DOHH2 (cell line): Measurements from ENCODE around the gene CNKSR2.

Experiments
- EZH2phosphoT487 ChIP-seq: fragments of 200-600 bp; sonication (generic); IDR thresholded peaks from 2 replicates; pipeline ENCODE4 v1.6.1; 2017; ENCODE audit warnings: borderline replicate concordance, mild to moderate bottlenecking, antibody characterized with exemption, low read length, moderate library complexity, mixed read lengths
- TF ChIP-seq, protein P1 (sequence below): fragments of 200-600 bp; sonication (generic); IDR thresholded peaks from one replicate; pipeline ENCODE4 v1.5.1; 2014; ENCODE audit warnings: antibody characterized with exemption, mild to moderate bottlenecking, low read depth, low read length; ENCODE audit not compliant: poor library complexity, severe bottlenecking

DNA sequence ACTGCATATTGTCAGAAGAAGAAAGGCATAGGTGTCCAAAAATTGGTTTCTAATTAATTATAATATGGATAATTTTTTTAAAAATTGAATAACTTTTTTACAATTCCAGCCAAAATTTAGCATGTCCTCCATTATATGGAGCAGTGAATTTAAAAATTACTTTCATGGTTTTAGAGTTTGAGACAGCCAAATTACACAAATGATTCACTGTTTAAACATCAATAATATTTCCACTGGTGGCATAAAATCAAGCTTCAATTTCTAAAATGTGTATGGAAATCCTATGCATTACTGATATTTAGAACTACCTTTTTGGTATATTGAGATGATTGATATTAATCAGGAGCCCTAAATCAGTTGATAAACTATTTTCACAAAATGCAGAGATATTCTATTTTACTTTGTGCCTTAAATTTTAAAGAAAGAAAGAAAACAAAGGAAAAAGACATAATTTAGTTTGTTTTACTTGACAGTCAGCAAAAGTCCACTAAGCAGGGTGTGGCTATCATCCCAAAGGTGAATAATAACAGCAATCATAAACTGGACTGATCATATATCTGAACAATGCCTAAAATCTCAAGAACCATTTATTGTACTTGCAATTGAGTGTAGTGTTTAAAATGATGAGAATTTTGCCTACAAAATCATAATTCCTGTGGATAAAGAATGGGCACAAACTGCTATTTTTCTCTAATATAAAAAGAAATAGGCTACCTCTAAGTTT, 249.7 kb downstream of the CNKSR2 start:
- TF ChIP-seq, protein P1, sequence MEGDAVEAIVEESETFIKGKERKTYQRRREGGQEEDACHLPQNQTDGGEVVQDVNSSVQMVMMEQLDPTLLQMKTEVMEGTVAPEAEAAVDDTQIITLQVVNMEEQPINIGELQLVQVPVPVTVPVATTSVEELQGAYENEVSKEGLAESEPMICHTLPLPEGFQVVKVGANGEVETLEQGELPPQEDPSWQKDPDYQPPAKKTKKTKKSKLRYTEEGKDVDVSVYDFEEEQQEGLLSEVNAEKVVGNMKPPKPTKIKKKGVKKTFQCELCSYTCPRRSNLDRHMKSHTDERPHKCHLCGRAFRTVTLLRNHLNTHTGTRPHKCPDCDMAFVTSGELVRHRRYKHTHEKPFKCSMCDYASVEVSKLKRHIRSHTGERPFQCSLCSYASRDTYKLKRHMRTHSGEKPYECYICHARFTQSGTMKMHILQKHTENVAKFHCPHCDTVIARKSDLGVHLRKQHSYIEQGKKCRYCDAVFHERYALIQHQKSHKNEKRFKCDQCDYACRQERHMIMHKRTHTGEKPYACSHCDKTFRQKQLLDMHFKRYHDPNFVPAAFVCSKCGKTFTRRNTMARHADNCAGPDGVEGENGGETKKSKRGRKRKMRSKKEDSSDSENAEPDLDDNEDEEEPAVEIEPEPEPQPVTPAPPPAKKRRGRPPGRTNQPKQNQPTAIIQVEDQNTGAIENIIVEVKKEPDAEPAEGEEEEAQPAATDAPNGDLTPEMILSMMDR, result no peak
- TF ChIP-seq EZH2phosphoT487, result no peak
